ENCODE data around the gene LARP4B.

Gene LARP4B

GRCh38 chr10:963655-964054 lies 32.1 kb upstream of the LARP4B start:
- Histone ChIP-seq H2BK12ac (ENCODE audit: low read length) (no peak overlapping the region), H3K27ac (replicated peaks; ENCODE audit: low read length) (no peak overlapping the region), H3K4me3 (ENCODE audit: low read length in 2 of 2) (no peak overlapping the region), H3K4me1 (ENCODE audit: control insufficient read depth in 2 of 2, insufficient read depth in 1 of 2, low read depth in 1 of 2, low read length in 2 of 2) (peaks cover 0 to 3% of the 10 kb centered on the region in 2 donors), H3K14ac (ENCODE audit: low read length) (no peak overlapping the region), H3K4me2 (ENCODE audit: insufficient read depth, low read length, poor library complexity, severe bottlenecking) (no peak overlapping the region), H4K8ac (ENCODE audit: low read depth, low read length) (no peak overlapping the region), H3K4ac (ENCODE audit: low read length) (no peak overlapping the region), H2AK5ac (ENCODE audit: low read depth, low read length) (no peak overlapping the region), H2BK120ac (ENCODE audit: low read depth, low read length) (no peak overlapping the region), H3K36me3 (replicated peaks in 1 of 2; ENCODE audit: control insufficient read depth in 2 of 2, insufficient read depth in 2 of 2, low read length in 2 of 2) (no peaks in the 10 kb centered on the region), H3K18ac (ENCODE audit: low read length) (no peak overlapping the region), H3K79me1 (ENCODE audit: low read depth, low read length) (no peaks in the 10 kb centered on the region), H3K23ac (ENCODE audit: low read depth, low read length, poor library complexity) (no peak overlapping the region), H3K27me3 (ENCODE audit: control insufficient read depth in 3 of 3, insufficient read depth in 3 of 3, low read depth in 1 of 3, low read length in 3 of 3) (peaks cover 0 to 8% (median 0%) of the 10 kb centered on the region in 3 experiments), H3K9ac (ENCODE audit: low read depth, low read length, poor library complexity) (no peak overlapping the region), H4K91ac (ENCODE audit: low read depth, low read length, poor library complexity) (no peak overlapping the region), H2BK5ac (ENCODE audit: low read length) (no peak overlapping the region), H2BK15ac (ENCODE audit: low read length) (no peak overlapping the region), H2AFZ (ENCODE audit: low read length) (no peak overlapping the region), H3K9me3 (replicated peaks in 1 of 2; ENCODE audit: control insufficient read depth in 2 of 2, insufficient read depth in 1 of 2, low read depth in 1 of 2, low read length in 2 of 2) (peaks cover 1 to 15% of the 10 kb centered on the region in 2 donors)
- no CpG with 5 or more reads among the region's 4 CpGs for WGBS, 2 donors (ENCODE audit: extremely low coverage in 2 of 2, insufficient read length in 2 of 2, insufficient replicate concordance in 1 of 2)
- DNase-seq (ENCODE audit: low spot score), result no peak

GRCh38 chr10:963186-963585 lies 31.7 kb upstream of the LARP4B start:
- Histone ChIP-seq H2AFZ (ENCODE audit: low read length) (no peak overlapping the region), H2BK5ac (ENCODE audit: low read length) (no peak overlapping the region), H3K23ac (ENCODE audit: low read depth, low read length, poor library complexity) (no peak overlapping the region), H3K4me2 (ENCODE audit: insufficient read depth, low read length, poor library complexity, severe bottlenecking) (no peak overlapping the region), H2BK15ac (ENCODE audit: low read length) (no peak overlapping the region), H3K27me3 (ENCODE audit: control insufficient read depth in 3 of 3, insufficient read depth in 3 of 3, low read depth in 1 of 3, low read length in 3 of 3) (peaks cover 0 to 8% (median 0%) of the 10 kb centered on the region in 3 experiments), H3K14ac (ENCODE audit: low read length) (no peak overlapping the region), H3K79me1 (ENCODE audit: low read depth, low read length) (no peaks in the 10 kb centered on the region), H3K9me3 (replicated peaks in 1 of 2; ENCODE audit: control insufficient read depth in 2 of 2, insufficient read depth in 1 of 2, low read depth in 1 of 2, low read length in 2 of 2) (peaks cover 1 to 15% of the 10 kb centered on the region in 2 donors), H2BK12ac (ENCODE audit: low read length) (no peak overlapping the region), H3K9ac (ENCODE audit: low read depth, low read length, poor library complexity) (no peak overlapping the region), H3K27ac (replicated peaks; ENCODE audit: low read length) (no peak overlapping the region), H3K36me3 (replicated peaks in 1 of 2; ENCODE audit: control insufficient read depth in 2 of 2, insufficient read depth in 2 of 2, low read length in 2 of 2) (no peaks in the 10 kb centered on the region), H4K91ac (ENCODE audit: low read depth, low read length, poor library complexity) (no peak overlapping the region), H2AK5ac (ENCODE audit: low read depth, low read length) (no peak overlapping the region), H2BK120ac (ENCODE audit: low read depth, low read length) (no peak overlapping the region), H3K4ac (ENCODE audit: low read length) (no peak overlapping the region), H4K8ac (ENCODE audit: low read depth, low read length) (no peak overlapping the region), H3K18ac (ENCODE audit: low read length) (no peak overlapping the region), H3K4me1 (ENCODE audit: control insufficient read depth in 2 of 2, insufficient read depth in 1 of 2, low read depth in 1 of 2, low read length in 2 of 2) (no peaks in the 10 kb centered on the region), H3K4me3 (ENCODE audit: low read length in 2 of 2) (no peak overlapping the region)
- WGBS, 2 donors (ENCODE audit: extremely low coverage in 2 of 2, insufficient read length in 2 of 2, insufficient replicate concordance in 1 of 2), result no CpG with 5 or more reads among the region's 5 CpGs
- no peak for DNase-seq (ENCODE audit: low spot score)

GRCh38 chr10:962342-962741 lies 30.8 kb upstream of the LARP4B start:
- DNase-seq (ENCODE audit: low spot score), result no peak
- H3K18ac ChIP-seq (ENCODE audit: low read length), result no peak overlapping the region
- H3K4me2 ChIP-seq (ENCODE audit: insufficient read depth, low read length, poor library complexity, severe bottlenecking), result no peak overlapping the region
- H2AK5ac ChIP-seq (ENCODE audit: low read depth, low read length), result no peak overlapping the region
- H2BK120ac ChIP-seq (ENCODE audit: low read depth, low read length), result no peak overlapping the region
- no peak overlapping the region for H4K8ac ChIP-seq (ENCODE audit: low read depth, low read length)
- no peak overlapping the region for H2AFZ ChIP-seq (ENCODE audit: low read length)
- H3K4me1 ChIP-seq (ENCODE audit: control insufficient read depth in 2 of 2, insufficient read depth in 1 of 2, low read depth in 1 of 2, low read length in 2 of 2), result no peaks in the 10 kb centered on the region
- no peak overlapping the region for H3K9ac ChIP-seq (ENCODE audit: low read depth, low read length, poor library complexity)
- H4K91ac ChIP-seq (ENCODE audit: low read depth, low read length, poor library complexity), result no peak overlapping the region
- H3K79me1 ChIP-seq (ENCODE audit: low read depth, low read length), result no peaks in the 10 kb centered on the region
- no peaks in the 10 kb centered on the region for H3K36me3 ChIP-seq (replicated peaks in 1 of 2; ENCODE audit: control insufficient read depth in 2 of 2, insufficient read depth in 2 of 2, low read length in 2 of 2)
- H3K27me3 ChIP-seq (ENCODE audit: control insufficient read depth in 3 of 3, insufficient read depth in 3 of 3, low read depth in 1 of 3, low read length in 3 of 3), result peaks cover 0 to 8% (median 0%) of the 10 kb centered on the region in 3 experiments
- no peak overlapping the region for H2BK5ac ChIP-seq (ENCODE audit: low read length)
- no peak overlapping the region for H3K14ac ChIP-seq (ENCODE audit: low read length)
- H3K23ac ChIP-seq (ENCODE audit: low read depth, low read length, poor library complexity), result no peak overlapping the region
- H3K27ac ChIP-seq (replicated peaks; ENCODE audit: low read length), result no peak overlapping the region
- H3K4ac ChIP-seq (ENCODE audit: low read length), result no peak overlapping the region
- no peak overlapping the region for H2BK12ac ChIP-seq (ENCODE audit: low read length)
- peaks cover 1 to 13% of the 10 kb centered on the region in 2 donors for H3K9me3 ChIP-seq (replicated peaks in 1 of 2; ENCODE audit: control insufficient read depth in 2 of 2, insufficient read depth in 1 of 2, low read depth in 1 of 2, low read length in 2 of 2)
- no CpG with 5 or more reads among the region's 3 CpGs for WGBS, 2 donors (ENCODE audit: extremely low coverage in 2 of 2, insufficient read length in 2 of 2, insufficient replicate concordance in 1 of 2)
- H3K4me3 ChIP-seq (ENCODE audit: low read length in 2 of 2), result no peak overlapping the region
- H2BK15ac ChIP-seq (ENCODE audit: low read length), result no peak overlapping the region

- Histone ChIP-seq H3K36me3 (replicated peaks in 1 of 2; ENCODE audit: control insufficient read depth in 2 of 2, insufficient read depth in 2 of 2, low read length in 2 of 2) (no peaks in the 10 kb centered on the region), H3K23ac (ENCODE audit: low read depth, low read length, poor library complexity) (no peak overlapping the region), H2BK12ac (ENCODE audit: low read length) (no peak overlapping the region), H4K8ac (ENCODE audit: low read depth, low read length) (no peak overlapping the region), H3K18ac (ENCODE audit: low read length) (no peak overlapping the region), H3K4me3 (ENCODE audit: low read length in 2 of 2) (no peak overlapping the region), H3K27me3 (ENCODE audit: control insufficient read depth in 3 of 3, insufficient read depth in 3 of 3, low read depth in 1 of 3, low read length in 3 of 3) (peaks cover 0 to 27% (median 0%) of the 10 kb centered on the region in 3 experiments), H3K4me1 (ENCODE audit: control insufficient read depth in 2 of 2, insufficient read depth in 1 of 2, low read depth in 1 of 2, low read length in 2 of 2) (no peaks in the 10 kb centered on the region), H3K9ac (ENCODE audit: low read depth, low read length, poor library complexity) (no peak overlapping the region), H3K4me2 (ENCODE audit: insufficient read depth, low read length, poor library complexity, severe bottlenecking) (no peak overlapping the region), H3K4ac (ENCODE audit: low read length) (no peak overlapping the region), H2BK15ac (ENCODE audit: low read length) (no peak overlapping the region), H4K91ac (ENCODE audit: low read depth, low read length, poor library complexity) (no peak overlapping the region), H3K9me3 (replicated peaks in 1 of 2; ENCODE audit: control insufficient read depth in 2 of 2, insufficient read depth in 1 of 2, low read depth in 1 of 2, low read length in 2 of 2) (peaks cover 1 to 7% of the 10 kb centered on the region in 2 donors), H3K27ac (replicated peaks; ENCODE audit: low read length) (no peak overlapping the region), H3K79me1 (ENCODE audit: low read depth, low read length) (no peaks in the 10 kb centered on the region), H3K14ac (ENCODE audit: low read length) (no peak overlapping the region), H2AK5ac (ENCODE audit: low read depth, low read length) (no peak overlapping the region), H2BK5ac (ENCODE audit: low read length) (no peak overlapping the region), H2AFZ (ENCODE audit: low read length) (no peak overlapping the region), H2BK120ac (ENCODE audit: low read depth, low read length) (no peak overlapping the region)
- no CpG with 5 or more reads among the region's 6 CpGs for WGBS, 2 donors (ENCODE audit: extremely low coverage in 2 of 2, insufficient read length in 2 of 2, insufficient replicate concordance in 1 of 2)
- DNase-seq (ENCODE audit: low spot score), result no peak
These were observed 27.4 kb upstream of the LARP4B start for GRCh38 chr10:958856-959255.
